GM12878 (cell line): ENCODE results near the gene BTNL9.
"Not testable (repeated sequence)": the region's sequence is repeated elsewhere in the genome, so short reads cannot be mapped to it uniquely, and the experiment has no call there.

Experiments
- CEBPB ChIP-seq, 2 experiments: fragments of 150-350 bp in 1 of 2; IDR thresholded peaks; 2 replicates each; pipeline ENCODE4 v1.6.1; 2012 to 2014; ENCODE audit warnings: low read depth in 2 of 2, low read length in 2 of 2, borderline replicate concordance in 1 of 2, inconsistent platforms in 1 of 2
- HDAC2 ChIP-seq: fragments of 200-600 bp; sonication (generic); IDR thresholded peaks from 2 replicates; pipeline ENCODE4 v1.6.1; 2017
- POLR2A ChIP-seq: IDR thresholded peaks from 2 replicates; pipeline ENCODE4 v1.6.1; 2011; ENCODE audit warnings: low read depth, mild to moderate bottlenecking, low read length
- POLR2AphosphoS5 ChIP-seq: IDR thresholded peaks from 2 replicates; pipeline ENCODE4 v1.6.1; 2011; ENCODE audit warnings: mild to moderate bottlenecking, low read length, inconsistent platforms
- RUNX3 ChIP-seq: IDR thresholded peaks from 2 replicates; pipeline ENCODE4 v1.6.1; 2012; ENCODE audit warnings: low read length, inconsistent platforms
- TARDBP ChIP-seq: IDR thresholded peaks from 2 replicates; pipeline ENCODE4 v1.6.1; 2016; ENCODE audit warnings: borderline replicate concordance
- TF ChIP-seq, protein P1 (sequence below): fragments of 450-650 bp; IDR thresholded peaks from 2 replicates; pipeline ENCODE4 v1.6.1; 2017; ENCODE audit warnings: mild to moderate bottlenecking
- TF ChIP-seq, protein P2 (sequence below): IDR thresholded peaks from 2 replicates; pipeline ENCODE4 v1.6.1; 2011; ENCODE audit warnings: low read depth, mild to moderate bottlenecking, low read length, moderate library complexity, borderline replicate concordance; ENCODE audit errors: extremely low read depth
- TF ChIP-seq, protein P3 (sequence below): IDR thresholded peaks from 2 replicates; pipeline ENCODE4 v1.6.1; 2012; ENCODE audit warnings: low read depth, low read length, improper control_type of control experiment
- TF ChIP-seq, protein P4 (sequence below), 3 experiments: IDR thresholded peaks in 2 of 3; conservative IDR thresholded peaks in 1 of 3; 2 replicates each; pipeline ENCODE4 v1.5.1; 2011; ENCODE audit warnings: low read depth in 3 of 3, low read length in 3 of 3, mild to moderate bottlenecking in 3 of 3, control low read depth in 2 of 3, moderate library complexity in 2 of 3, inconsistent platforms in 1 of 3, mixed read lengths in 1 of 3; ENCODE audit not compliant: control insufficient read depth in 2 of 3, insufficient read depth in 1 of 3; ENCODE audit errors: extremely low read depth in 1 of 3
- TF ChIP-seq, protein P5 (sequence below): fragments of 450-650 bp; conservative IDR thresholded peaks from 2 replicates; pipeline ENCODE4 v1.6.1; 2017; ENCODE audit warnings: mild to moderate bottlenecking, moderate library complexity

DNA sequence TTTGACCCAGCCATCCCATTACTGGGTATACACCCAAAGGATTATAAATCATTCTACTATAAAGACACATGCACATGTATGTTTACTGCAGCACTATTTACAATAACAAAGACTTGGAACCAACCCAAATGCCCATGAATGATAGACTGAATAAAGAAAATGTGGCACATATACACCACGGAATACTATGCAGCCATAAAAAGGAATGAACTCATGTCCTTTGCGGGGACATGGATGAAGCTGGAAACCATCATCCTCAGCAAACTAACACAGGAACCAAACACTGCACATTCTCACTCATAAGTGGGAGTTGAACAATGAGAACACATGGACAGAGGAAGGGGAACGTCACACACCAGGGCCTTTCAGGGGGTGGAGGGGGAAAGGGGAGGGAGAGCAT, 22.6 kb upstream of the BTNL9 start:
- not testable (repeated sequence) for TF ChIP-seq POLR2A; HDAC2; RUNX3; TARDBP; POLR2AphosphoS5; CEBPB (IDR thresholded peaks at IDR 0.05; ENCODE audit: borderline replicate concordance in 1 of 2, low read depth in 2 of 2, low read length in 2 of 2)
- TF ChIP-seq, protein P1, sequence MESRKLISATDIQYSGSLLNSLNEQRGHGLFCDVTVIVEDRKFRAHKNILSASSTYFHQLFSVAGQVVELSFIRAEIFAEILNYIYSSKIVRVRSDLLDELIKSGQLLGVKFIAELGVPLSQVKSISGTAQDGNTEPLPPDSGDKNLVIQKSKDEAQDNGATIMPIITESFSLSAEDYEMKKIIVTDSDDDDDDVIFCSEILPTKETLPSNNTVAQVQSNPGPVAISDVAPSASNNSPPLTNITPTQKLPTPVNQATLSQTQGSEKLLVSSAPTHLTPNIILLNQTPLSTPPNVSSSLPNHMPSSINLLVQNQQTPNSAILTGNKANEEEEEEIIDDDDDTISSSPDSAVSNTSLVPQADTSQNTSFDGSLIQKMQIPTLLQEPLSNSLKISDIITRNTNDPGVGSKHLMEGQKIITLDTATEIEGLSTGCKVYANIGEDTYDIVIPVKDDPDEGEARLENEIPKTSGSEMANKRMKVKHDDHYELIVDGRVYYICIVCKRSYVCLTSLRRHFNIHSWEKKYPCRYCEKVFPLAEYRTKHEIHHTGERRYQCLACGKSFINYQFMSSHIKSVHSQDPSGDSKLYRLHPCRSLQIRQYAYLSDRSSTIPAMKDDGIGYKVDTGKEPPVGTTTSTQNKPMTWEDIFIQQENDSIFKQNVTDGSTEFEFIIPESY, result not testable (repeated sequence)
- TF ChIP-seq, protein P2, sequence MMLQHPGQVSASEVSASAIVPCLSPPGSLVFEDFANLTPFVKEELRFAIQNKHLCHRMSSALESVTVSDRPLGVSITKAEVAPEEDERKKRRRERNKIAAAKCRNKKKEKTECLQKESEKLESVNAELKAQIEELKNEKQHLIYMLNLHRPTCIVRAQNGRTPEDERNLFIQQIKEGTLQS, result not testable (repeated sequence)
- TF ChIP-seq, protein P3, sequence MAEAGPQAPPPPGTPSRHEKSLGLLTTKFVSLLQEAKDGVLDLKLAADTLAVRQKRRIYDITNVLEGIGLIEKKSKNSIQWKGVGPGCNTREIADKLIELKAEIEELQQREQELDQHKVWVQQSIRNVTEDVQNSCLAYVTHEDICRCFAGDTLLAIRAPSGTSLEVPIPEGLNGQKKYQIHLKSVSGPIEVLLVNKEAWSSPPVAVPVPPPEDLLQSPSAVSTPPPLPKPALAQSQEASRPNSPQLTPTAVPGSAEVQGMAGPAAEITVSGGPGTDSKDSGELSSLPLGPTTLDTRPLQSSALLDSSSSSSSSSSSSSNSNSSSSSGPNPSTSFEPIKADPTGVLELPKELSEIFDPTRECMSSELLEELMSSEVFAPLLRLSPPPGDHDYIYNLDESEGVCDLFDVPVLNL, result not testable (repeated sequence)
- TF ChIP-seq, protein P4, sequence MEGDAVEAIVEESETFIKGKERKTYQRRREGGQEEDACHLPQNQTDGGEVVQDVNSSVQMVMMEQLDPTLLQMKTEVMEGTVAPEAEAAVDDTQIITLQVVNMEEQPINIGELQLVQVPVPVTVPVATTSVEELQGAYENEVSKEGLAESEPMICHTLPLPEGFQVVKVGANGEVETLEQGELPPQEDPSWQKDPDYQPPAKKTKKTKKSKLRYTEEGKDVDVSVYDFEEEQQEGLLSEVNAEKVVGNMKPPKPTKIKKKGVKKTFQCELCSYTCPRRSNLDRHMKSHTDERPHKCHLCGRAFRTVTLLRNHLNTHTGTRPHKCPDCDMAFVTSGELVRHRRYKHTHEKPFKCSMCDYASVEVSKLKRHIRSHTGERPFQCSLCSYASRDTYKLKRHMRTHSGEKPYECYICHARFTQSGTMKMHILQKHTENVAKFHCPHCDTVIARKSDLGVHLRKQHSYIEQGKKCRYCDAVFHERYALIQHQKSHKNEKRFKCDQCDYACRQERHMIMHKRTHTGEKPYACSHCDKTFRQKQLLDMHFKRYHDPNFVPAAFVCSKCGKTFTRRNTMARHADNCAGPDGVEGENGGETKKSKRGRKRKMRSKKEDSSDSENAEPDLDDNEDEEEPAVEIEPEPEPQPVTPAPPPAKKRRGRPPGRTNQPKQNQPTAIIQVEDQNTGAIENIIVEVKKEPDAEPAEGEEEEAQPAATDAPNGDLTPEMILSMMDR (IDR thresholded peaks at IDR 0.05 in 2 of 3, conservative IDR thresholded peaks at IDR 0.05 in 1 of 3; ENCODE audit: control insufficient read depth in 2 of 3, extremely low read depth in 1 of 3, insufficient read depth in 1 of 3, low read depth in 3 of 3, low read length in 3 of 3), result not testable (repeated sequence)
- TF ChIP-seq, protein P5, sequence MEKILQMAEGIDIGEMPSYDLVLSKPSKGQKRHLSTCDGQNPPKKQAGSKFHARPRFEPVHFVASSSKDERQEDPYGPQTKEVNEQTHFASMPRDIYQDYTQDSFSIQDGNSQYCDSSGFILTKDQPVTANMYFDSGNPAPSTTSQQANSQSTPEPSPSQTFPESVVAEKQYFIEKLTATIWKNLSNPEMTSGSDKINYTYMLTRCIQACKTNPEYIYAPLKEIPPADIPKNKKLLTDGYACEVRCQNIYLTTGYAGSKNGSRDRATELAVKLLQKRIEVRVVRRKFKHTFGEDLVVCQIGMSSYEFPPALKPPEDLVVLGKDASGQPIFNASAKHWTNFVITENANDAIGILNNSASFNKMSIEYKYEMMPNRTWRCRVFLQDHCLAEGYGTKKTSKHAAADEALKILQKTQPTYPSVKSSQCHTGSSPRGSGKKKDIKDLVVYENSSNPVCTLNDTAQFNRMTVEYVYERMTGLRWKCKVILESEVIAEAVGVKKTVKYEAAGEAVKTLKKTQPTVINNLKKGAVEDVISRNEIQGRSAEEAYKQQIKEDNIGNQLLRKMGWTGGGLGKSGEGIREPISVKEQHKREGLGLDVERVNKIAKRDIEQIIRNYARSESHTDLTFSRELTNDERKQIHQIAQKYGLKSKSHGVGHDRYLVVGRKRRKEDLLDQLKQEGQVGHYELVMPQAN, result not testable (repeated sequence)
